GM12865 (cell line): ENCODE results near the gene SPATS2.

Experiments used
- DNase-seq: peaks from one replicate; pipeline ENCODE4 v3.0.0; 2010; ENCODE audit warnings: low read depth
- H3K4me3 ChIP-seq: 2 replicates; pipeline ENCODE4 v1.5.1; 2011; ENCODE audit warnings: mild to moderate bottlenecking, low read depth, low read length, control low read depth
- CTCF ChIP-seq: IDR thresholded peaks from 2 replicates; pipeline ENCODE4 v1.5.1; 2011; ENCODE audit warnings: low read length, control low read depth, low read depth, inconsistent platforms; ENCODE audit not compliant: insufficient read depth; ENCODE audit errors: missing control alignments

The SPATS2 gene

GRCh38 chr12:49489720-49490119, 122.5 kb downstream of the SPATS2 start:
- no peak for DNase-seq
- no peak for TF ChIP-seq CTCF
- no peak overlapping the region for H3K4me3 ChIP-seq

- DNase-seq: no peak
- no peak overlapping the region for H3K4me3 ChIP-seq
- no peak for TF ChIP-seq CTCF
Observed at GRCh38 chr12:49491823-49492222, 124.6 kb downstream of the SPATS2 start.

- DNase-seq: no peak
- H3K4me3 ChIP-seq: no peak overlapping the region
- no peak for TF ChIP-seq CTCF
Observed at GRCh38 chr12:49493900-49494299, 126.6 kb downstream of the SPATS2 start.

GRCh38 chr12:49496417-49497360, 129.4 kb downstream of the SPATS2 start:
- no peak for TF ChIP-seq CTCF
- no peak for DNase-seq
- H3K4me3 ChIP-seq: no peak overlapping the region

GRCh38 chr12:49501895-49502294, 134.6 kb downstream of the SPATS2 start:
- H3K4me3 ChIP-seq: no peak overlapping the region
- DNase-seq: no peak
- TF ChIP-seq CTCF: no peak

GRCh38 chr12:49502590-49502989, 135.3 kb downstream of the SPATS2 start:
- TF ChIP-seq CTCF: no peak
- DNase-seq: no peak
- no peak overlapping the region for H3K4me3 ChIP-seq
